VCaP (cell line): ENCODE data around the gene ZXDA.
A peak's percentile ranks its signal among the peaks of the same experiment; 100 is the strongest.

Experiments used
- H3K27ac ChIP-seq: fragments of 450-650 bp; 2 replicates; pipeline ENCODE4 v1.5.1; 2017
- CTCF ChIP-seq: fragments of 450-650 bp; conservative IDR thresholded peaks from 2 replicates; pipeline ENCODE4 v1.5.1; 2017; ENCODE audit warnings: mild to moderate bottlenecking, moderate library complexity

Gene ZXDA

GRCh38 chrX:57918750-57919436 is 8.6 kb upstream of the ZXDA start:
- peak; percentile 63 for TF ChIP-seq CTCF
- no peak overlapping the region for H3K27ac ChIP-seq

DNA sequence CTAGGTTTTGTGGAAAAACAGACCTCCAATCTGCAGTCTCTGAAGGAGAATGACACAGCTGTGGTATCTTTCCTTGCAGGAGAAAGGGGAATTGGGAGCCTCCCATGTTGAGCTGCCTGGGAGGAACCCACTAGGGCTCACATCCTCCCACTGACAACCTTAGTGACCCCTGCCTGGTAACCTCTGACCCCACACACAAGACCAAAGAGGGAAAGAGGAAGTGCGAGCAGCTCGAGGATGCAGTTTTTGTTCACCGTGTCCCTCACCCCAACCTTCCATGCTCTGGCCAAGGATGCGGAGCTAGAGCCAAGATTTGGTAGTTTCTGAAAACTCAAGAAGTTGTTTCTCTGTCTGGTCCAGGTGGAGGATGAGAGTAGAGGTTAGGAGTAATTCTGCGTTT is 5.4 kb upstream of the ZXDA start:
- no peak overlapping the region for H3K27ac ChIP-seq
- no peak for TF ChIP-seq CTCF

DNA sequence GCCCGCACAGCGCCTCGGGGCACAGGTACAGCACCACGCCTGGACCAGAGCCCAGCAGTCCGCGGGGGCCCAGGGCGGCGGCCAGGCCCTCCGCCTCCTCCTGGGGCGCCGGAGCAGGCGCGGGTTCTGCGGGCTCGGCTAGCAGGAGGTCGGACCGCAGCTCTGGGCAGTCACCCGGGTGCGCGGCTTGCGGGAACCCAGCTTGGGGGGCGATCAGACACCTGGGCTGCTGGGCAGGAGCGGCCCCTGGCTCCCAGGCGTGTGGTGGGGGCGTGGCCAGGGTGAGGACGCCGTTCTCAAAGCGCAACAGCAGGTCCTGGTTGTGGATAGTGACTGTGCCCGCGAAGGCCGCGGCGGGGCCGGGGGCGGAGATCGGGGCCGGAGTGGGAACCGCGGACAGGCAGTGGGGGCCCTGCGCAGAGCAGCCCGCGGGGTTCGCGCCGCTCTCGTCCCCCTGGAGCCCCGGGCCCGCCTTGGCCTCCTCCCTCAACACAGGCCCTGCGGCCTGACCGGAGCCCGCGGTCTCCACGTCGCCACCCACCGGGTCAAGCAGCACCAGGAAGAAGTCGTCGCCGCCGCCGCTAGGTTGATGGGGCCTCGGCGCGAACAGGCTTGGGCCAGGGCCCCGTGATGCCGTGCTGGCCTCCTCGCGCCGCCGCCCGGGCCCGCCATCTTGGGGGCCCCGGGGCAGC is 517 bp downstream of the ZXDA start:
- H3K27ac ChIP-seq: peak overlapping the region; percentile 73

DNA sequence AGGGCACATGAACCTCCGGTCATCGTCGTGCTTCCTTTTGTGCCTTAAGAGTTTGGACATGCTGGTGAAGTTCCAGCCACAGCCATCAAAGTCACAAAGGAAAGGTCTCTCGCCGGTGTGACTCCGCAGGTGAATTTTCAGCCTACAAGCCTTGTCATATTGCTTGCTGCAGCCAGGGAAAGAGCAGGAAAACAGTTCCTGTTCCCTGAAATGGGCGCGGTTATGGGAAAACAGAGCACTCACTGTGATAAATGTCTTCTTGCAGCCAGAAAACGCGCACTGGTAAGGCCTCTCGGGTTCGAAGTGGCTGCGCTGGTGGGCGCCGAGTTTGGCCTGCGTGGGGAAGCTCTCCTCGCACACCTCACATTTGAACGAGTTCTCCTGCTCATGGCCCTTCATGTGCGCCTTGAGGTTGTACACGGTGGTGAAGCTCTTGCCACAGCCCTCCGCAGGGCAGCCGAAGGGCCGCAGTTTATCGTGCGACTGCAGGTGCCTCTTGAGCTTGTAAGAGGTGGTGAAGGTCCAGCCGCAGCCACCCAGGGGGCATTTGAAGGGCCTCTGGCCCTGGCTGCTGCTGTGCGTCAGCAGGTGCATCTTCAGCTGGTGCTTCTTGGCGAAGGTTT is 1.2 kb downstream of the ZXDA start:
- peak overlapping the region; percentile 73 for H3K27ac ChIP-seq

DNA sequence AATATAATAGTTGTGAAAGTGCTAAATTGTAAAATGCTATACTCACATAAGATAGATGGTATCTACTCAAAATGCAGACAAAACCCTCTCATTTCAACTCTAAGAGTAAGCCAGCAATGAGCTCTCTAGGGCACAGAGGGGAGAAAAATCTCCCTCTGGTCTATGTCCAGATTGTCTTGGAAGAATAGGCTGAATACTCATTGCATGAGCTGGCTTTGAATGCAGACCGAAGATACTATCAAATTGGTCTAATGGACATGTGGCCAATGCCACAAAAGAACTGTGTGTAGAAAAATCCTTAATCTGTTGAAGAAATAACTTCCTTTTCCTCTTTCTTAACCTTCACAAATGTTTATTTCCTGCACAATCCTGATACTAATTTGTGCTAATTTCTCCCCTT is 3.5 kb downstream of the ZXDA start:
- H3K27ac ChIP-seq: no peak overlapping the region
- no peak for TF ChIP-seq CTCF

DNA sequence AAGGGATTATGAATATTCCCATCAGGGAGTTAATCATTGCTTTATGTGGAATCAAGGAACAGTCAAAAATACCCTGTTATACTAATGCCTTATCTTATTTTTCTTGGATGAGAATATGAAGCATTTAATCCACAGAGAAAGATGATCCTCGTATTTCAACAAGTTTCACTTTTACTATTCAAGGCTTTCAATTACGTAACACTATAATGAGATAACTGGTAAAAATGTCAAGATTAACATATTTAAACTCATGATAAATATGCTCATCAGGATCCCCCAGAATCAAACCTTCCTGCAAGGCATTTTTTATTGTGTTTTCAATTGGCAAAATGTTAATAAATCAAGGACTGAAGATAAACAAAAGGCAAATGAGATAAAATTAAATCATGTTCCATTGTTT is 5.1 kb downstream of the ZXDA start:
- no peak overlapping the region for H3K27ac ChIP-seq
- no peak for TF ChIP-seq CTCF

GRCh38 chrX:57904176-57904880 is 5.9 kb downstream of the ZXDA start:
- no peak overlapping the region for H3K27ac ChIP-seq

More at GRCh38 chrX:57904176-57904880, 5.9 kb downstream of the ZXDA start:
- TF ChIP-seq CTCF: no peak
